Caco-2 (cell line): Measurements from ENCODE around the gene TUBA8. TPM values are rescaled to one million over a fixed set of nuclear protein-coding genes. Genes with fewer than 3 reads are reported as not detected.

ENCODE experiments used
- BruUV-seq: library from RNA; stranded (reverse); fragments of 400-500 nt; replicated peaks from 2 replicates; lab custom pipeline; 2021; lab: Mats Ljungman, UMichigan
- CTCF ChIA-PET: fragments of 300-600 bp; sonication (Branson Sonifier 250); formaldehyde crosslinking; loops from one replicate; lab custom pipeline; 2022; ENCODE audit warnings: antibody characterized with exemption; lab: Charles Lee
- POLR2A ChIA-PET: fragments of 300-600 bp; sonication (Branson Sonifier 250); formaldehyde crosslinking; loops from one replicate; lab custom pipeline; 2022; ENCODE audit warnings: antibody characterized with exemption; lab: Charles Lee
- DNase-seq, 2 experiments: peaks; one replicate each; pipeline versions ENCODE4 v3.0.0 to v3.0.0-alpha.2; 2020 to 2022
- H3K27me3 ChIP-seq: replicated peaks from 2 replicates; pipeline ENCODE4 v1.6.0; 2011; ENCODE audit warnings: low read length; ENCODE audit not compliant: control insufficient read depth, insufficient read depth
- H3K36me3 ChIP-seq: 2 replicates; pipeline ENCODE4 v1.5.1; 2011; ENCODE audit warnings: low read length; ENCODE audit not compliant: control insufficient read depth, insufficient read depth
- H3K4me1 ChIP-seq: fragments of 250-450 bp; sonication (Bioruptor Pico); 2 replicates; pipeline ENCODE4 v1.5.1; 2020; ENCODE audit warnings: mild to moderate bottlenecking
- H3K4me3 ChIP-seq: 2 replicates; pipeline ENCODE4 v1.5.1; 2011; ENCODE audit warnings: low read depth, mild to moderate bottlenecking, control low read depth, low read length
- H3K9me3 ChIP-seq: fragments of 250-450 bp; sonication (Bioruptor Pico); 2 replicates; pipeline ENCODE4 v1.5.1; 2020; ENCODE audit warnings: mild to moderate bottlenecking, moderate library complexity
- H3K27ac Mint-ChIP-seq: one replicate; pipeline ENCODE4 v1.8.0; 2022; ENCODE audit warnings: mixed read lengths; ENCODE audit not compliant: unreplicated experiment
- H3K27me3 Mint-ChIP-seq: one replicate; pipeline ENCODE4 v1.8.0; 2022; ENCODE audit warnings: mixed read lengths; ENCODE audit not compliant: insufficient read depth, unreplicated experiment
- H3K36me3 Mint-ChIP-seq: one replicate; pipeline ENCODE4 v1.8.0; 2022; ENCODE audit warnings: mild to moderate bottlenecking, mixed read lengths; ENCODE audit not compliant: insufficient read depth, unreplicated experiment
- H3K4me1 Mint-ChIP-seq: one replicate; pipeline ENCODE4 v1.8.0; 2022; ENCODE audit warnings: low read depth, mixed read lengths; ENCODE audit not compliant: unreplicated experiment
- H3K4me3 Mint-ChIP-seq: one replicate; pipeline ENCODE4 v1.8.0; 2022; ENCODE audit warnings: mild to moderate bottlenecking, moderate library complexity, mixed read lengths; ENCODE audit not compliant: unreplicated experiment
- H3K9me3 Mint-ChIP-seq: one replicate; pipeline ENCODE4 v1.8.0; 2022; ENCODE audit warnings: mixed read lengths; ENCODE audit not compliant: unreplicated experiment
- CTCF ChIP-seq, 2 experiments: fragments of 200-600 bp in 1 of 2; IDR thresholded peaks; 1 replicate in 1 of 2; 2 replicates in 1 of 2; pipeline versions ENCODE4 v1.5.1 to v1.8.0; 2011 to 2022; ENCODE audit warnings: antibody characterized with exemption in 1 of 2, control low read depth in 1 of 2, inconsistent platforms in 1 of 2, low read depth in 1 of 2, low read length in 1 of 2, mild to moderate bottlenecking in 1 of 2, moderate library complexity in 1 of 2; ENCODE audit not compliant: insufficient read depth in 1 of 2, severe bottlenecking in 1 of 2, unreplicated experiment in 1 of 2
- intact Hi-C: fragments of 100-400 bp; cut with micrococcal nuclease; formaldehyde crosslinking; loops from one replicate; pipeline ENCODE4 v1.10.0; 2022; ENCODE audit not compliant: unreplicated experiment
- total RNA-seq: library from RNA; stranded (reverse); gene quantifications from 2 replicates; pipeline ENCODE4 v1.2.3, GENCODE V29; 2022

The TUBA8 gene
- total RNA-seq, 1 experiment from 2014 or later, result 0.73 TPM

GRCh38 chr22:18093661-18094060, 16.9 kb upstream of the TUBA8 start:
- DNase-seq, result no peak
- Histone ChIP-seq H3K4me3 (no peak overlapping the region), H3K36me3 (no peaks in the 10 kb centered on the region), H3K27me3 (no peaks in the 10 kb centered on the region), H3K9me3 (no peaks in the 10 kb centered on the region), H3K4me1 (0 out of 2 replicates have a peak, but pooled peaks cover 5% of the 10 kb centered on the region)
- BruUV-seq, result no TSS peak
- H3K27ac Mint-ChIP-seq, result no peak overlapping the region
- ChIA-PET CTCF (no interaction called here), POLR2A (no interaction called here)
- H3K36me3 Mint-ChIP-seq, result peaks cover 35% of the 10 kb centered on the region
- no peak for TF ChIP-seq CTCF (IDR thresholded peaks at IDR 0.05; ENCODE audit: insufficient read depth in 1 of 2, low read depth in 1 of 2, low read length in 1 of 2, severe bottlenecking in 1 of 2, unreplicated experiment in 1 of 2)
- intact Hi-C loops, result no loop called here
- H3K27me3 Mint-ChIP-seq, result no peaks in the 10 kb centered on the region
- no peaks in the 10 kb centered on the region for H3K9me3 Mint-ChIP-seq
- no peak overlapping the region for H3K4me3 Mint-ChIP-seq
- peaks cover 6% of the 10 kb centered on the region for H3K4me1 Mint-ChIP-seq

GRCh38 chr22:18095101-18095805, 15.4 kb upstream of the TUBA8 start:
- no peak for TF ChIP-seq CTCF (IDR thresholded peaks at IDR 0.05; ENCODE audit: insufficient read depth in 1 of 2, low read depth in 1 of 2, low read length in 1 of 2, severe bottlenecking in 1 of 2, unreplicated experiment in 1 of 2)
- H3K27me3 ChIP-seq, result no peaks in the 10 kb centered on the region
- no peaks in the 10 kb centered on the region for H3K27me3 Mint-ChIP-seq
- DNase-seq, result no peak
- H3K9me3 ChIP-seq, result no peaks in the 10 kb centered on the region
- ChIA-PET CTCF (interaction anchor here (0.7 kb wide), 1 partner anchor 7 kb away, joined by 3 read pairs; no protein-coding TSS in a partner anchor), POLR2A (no interaction called here)
- no peak overlapping the region for H3K4me3 Mint-ChIP-seq
- peaks cover 29% of the 10 kb centered on the region for H3K36me3 Mint-ChIP-seq
- intact Hi-C loops, result no loop called here
- peaks cover 6% of the 10 kb centered on the region for H3K4me1 Mint-ChIP-seq
- BruUV-seq, result no TSS peak
- 0 out of 2 replicates have a peak, but pooled peaks cover 5% of the 10 kb centered on the region for H3K4me1 ChIP-seq
- no peaks in the 10 kb centered on the region for H3K9me3 Mint-ChIP-seq
- no peak overlapping the region for H3K4me3 ChIP-seq
- no peaks in the 10 kb centered on the region for H3K36me3 ChIP-seq
- H3K27ac Mint-ChIP-seq, result no peak overlapping the region

DNA sequence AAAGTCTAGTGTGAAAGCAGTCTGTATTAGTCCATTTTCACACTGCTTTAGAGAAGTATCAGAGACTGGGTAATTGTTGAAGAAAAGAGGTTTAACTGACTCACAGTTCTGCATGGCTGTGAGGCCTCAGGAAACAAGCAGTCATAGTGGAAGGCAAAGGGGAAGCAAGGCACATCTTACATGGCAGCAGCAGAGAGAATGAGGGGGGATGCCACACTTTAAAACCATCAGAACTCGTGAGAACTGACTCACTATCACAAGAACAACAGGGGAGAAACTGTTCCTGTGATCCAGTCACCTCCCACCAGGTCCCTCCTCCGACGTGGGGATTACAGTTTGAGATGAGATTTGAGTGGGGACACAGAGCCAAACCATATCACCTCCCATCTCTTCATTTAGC, 13.8 kb upstream of the TUBA8 start:
- H3K36me3 ChIP-seq, result no peaks in the 10 kb centered on the region
- H3K4me3 ChIP-seq, result no peak overlapping the region
- 0 out of 2 replicates have a peak, but pooled peaks cover under 1% of the 10 kb centered on the region for H3K4me1 ChIP-seq
- TF ChIP-seq CTCF (IDR thresholded peaks at IDR 0.05; ENCODE audit: insufficient read depth in 1 of 2, low read depth in 1 of 2, low read length in 1 of 2, severe bottlenecking in 1 of 2, unreplicated experiment in 1 of 2), result no peak
- intact Hi-C loops, result no loop called here
- CTCF ChIA-PET, result no interaction called here
- H3K36me3 Mint-ChIP-seq, result peaks cover 18% of the 10 kb centered on the region
- no peaks in the 10 kb centered on the region for H3K9me3 Mint-ChIP-seq
- no peak overlapping the region for H3K27ac Mint-ChIP-seq
- H3K27me3 ChIP-seq, result no peaks in the 10 kb centered on the region
- H3K27me3 Mint-ChIP-seq, result no peaks in the 10 kb centered on the region
- peaks cover 5% of the 10 kb centered on the region for H3K4me1 Mint-ChIP-seq
- no peaks in the 10 kb centered on the region for H3K9me3 ChIP-seq
- POLR2A ChIA-PET, result no interaction called here
- no peak overlapping the region for H3K4me3 Mint-ChIP-seq
- BruUV-seq, result no TSS peak
- no peak for DNase-seq
